GM03348 (cell line): ENCODE measurements around the gene MUC5AC.
"Not testable (repeated sequence)": the region's sequence is repeated elsewhere in the genome, so short reads cannot be mapped to it uniquely, and the experiment has no call there.

Experiments
- DNase-seq: peaks from one replicate; pipeline ENCODE4 v3.0.0; 2012; ENCODE audit warnings: low spot score

The MUC5AC gene, protein sequence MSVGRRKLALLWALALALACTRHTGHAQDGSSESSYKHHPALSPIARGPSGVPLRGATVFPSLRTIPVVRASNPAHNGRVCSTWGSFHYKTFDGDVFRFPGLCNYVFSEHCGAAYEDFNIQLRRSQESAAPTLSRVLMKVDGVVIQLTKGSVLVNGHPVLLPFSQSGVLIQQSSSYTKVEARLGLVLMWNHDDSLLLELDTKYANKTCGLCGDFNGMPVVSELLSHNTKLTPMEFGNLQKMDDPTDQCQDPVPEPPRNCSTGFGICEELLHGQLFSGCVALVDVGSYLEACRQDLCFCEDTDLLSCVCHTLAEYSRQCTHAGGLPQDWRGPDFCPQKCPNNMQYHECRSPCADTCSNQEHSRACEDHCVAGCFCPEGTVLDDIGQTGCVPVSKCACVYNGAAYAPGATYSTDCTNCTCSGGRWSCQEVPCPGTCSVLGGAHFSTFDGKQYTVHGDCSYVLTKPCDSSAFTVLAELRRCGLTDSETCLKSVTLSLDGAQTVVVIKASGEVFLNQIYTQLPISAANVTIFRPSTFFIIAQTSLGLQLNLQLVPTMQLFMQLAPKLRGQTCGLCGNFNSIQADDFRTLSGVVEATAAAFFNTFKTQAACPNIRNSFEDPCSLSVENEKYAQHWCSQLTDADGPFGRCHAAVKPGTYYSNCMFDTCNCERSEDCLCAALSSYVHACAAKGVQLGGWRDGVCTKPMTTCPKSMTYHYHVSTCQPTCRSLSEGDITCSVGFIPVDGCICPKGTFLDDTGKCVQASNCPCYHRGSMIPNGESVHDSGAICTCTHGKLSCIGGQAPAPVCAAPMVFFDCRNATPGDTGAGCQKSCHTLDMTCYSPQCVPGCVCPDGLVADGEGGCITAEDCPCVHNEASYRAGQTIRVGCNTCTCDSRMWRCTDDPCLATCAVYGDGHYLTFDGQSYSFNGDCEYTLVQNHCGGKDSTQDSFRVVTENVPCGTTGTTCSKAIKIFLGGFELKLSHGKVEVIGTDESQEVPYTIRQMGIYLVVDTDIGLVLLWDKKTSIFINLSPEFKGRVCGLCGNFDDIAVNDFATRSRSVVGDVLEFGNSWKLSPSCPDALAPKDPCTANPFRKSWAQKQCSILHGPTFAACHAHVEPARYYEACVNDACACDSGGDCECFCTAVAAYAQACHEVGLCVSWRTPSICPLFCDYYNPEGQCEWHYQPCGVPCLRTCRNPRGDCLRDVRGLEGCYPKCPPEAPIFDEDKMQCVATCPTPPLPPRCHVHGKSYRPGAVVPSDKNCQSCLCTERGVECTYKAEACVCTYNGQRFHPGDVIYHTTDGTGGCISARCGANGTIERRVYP (N-terminal part only)

DNA sequence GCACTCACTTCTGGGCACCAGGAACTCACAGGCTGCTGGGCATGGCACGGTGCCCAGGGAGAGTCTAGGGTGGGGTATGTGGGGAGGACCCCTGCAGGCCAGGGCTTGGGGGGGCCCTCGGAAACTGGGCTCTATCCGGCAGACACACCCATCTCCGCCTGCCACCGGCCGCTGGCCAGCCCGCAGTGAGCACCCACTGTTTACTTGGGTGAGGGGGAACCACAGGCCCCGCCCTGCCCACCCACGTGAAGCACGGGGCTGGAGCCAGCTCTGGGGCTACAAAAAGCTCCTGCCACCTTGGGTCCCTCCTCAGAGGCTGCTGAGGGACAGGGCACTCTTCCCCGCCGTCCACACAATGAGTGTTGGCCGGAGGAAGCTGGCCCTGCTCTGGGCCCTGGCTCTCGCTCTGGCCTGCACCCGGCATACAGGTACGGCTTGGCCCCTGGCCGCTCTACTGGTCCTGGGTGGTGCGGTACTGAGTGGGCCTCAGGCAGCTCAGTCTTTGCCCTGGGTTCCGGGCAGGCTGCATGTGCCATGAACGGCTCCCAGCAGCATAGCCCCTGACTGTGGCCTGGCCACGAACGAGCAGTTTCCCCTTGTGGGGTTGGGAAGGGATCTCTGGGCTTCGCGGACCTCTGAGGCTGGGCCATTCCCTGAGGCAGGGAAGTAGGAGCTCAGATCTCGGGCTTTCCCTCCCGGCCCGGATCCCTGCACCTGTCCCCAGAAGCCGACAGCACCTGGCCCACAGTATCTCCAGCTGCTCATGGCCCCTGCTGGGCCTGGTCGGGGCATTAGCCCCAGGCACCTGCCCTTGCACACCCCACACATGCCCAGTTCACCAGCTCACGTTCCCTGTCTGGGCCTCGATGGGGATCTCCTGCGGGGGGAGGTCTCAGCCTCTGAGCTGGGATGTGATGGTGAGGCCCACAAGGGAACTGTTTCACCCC is at the start of gene MUC5AC:
MUC5AC (plus strand) TSS at position 309 of the 947 bp plus-strand sequence; CDS start at position 356, 47 bp downstream.
- DNase-seq = no peak

DNA sequence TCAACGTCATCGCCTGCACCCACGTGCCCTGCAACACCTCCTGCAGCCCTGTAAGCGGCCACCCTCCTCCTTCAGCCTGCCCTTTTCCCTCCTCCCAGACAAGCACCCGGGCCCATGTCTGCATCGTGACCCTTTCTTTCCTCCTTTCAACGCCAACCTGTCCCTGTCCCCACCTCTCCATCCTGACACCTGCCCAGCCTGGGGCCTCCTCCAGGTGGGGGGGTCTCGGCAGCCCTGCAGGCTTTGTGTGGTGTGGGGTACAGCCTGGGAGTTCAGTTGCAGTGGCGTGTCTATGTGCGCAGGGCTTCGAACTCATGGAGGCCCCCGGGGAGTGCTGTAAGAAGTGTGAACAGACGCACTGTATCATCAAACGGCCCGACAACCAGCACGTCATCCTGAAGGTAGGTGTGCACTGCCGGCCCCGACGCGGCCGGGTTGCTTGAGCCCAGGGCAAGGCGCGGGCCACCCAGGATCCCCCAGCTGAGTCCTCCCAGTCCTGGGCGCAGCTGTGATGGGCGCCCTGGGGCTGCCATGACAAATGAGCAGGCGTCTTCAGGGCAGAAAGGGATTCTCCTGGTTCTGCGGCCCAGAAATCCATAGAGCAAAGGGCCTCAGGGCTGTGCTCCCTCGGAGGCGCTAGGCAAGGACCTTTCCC is 49.4 kb upstream of the MUC5AC start:
- no peak for DNase-seq

DNA sequence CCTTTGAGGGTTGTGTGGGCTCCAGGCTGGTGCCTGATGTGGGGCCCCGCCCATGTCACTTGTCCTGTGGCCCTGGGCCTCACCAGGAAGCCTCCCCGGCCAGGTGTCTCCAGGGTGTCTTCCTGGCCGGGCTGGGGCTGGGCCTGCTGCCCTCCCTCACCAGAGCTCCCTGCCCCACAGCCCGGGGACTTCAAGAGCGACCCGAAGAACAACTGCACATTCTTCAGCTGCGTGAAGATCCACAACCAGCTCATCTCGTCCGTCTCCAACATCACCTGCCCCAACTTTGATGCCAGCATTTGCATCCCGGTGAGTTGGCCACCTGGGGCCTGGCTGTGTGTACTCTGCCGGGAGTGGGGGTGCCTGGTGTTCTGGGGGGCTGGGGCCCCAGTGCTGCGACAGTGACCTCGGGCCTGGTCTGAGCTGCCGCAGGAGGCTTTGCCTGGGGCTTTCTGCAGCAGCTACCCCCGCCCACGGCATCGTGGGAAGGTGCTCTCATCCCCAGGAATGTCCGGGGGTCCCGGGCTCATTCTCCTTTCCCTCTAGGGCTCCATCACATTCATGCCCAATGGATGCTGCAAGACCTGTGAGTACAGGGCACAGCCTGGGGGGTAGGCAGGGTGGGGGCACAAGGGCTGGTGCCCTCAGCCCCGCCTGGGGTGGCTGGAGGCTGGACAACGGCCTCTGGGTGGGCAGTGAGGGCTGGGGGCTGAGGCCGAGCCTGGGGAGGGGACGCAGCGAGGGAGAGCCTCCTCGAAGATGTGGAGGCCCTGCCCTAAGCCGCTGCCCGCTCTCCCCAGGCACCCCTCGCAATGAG is 48.4 kb upstream of the MUC5AC start:
- DNase-seq = no peak

- no peak for DNase-seq
Measured at GRCh38 chr11:1109918-1110705, 47.6 kb upstream of the MUC5AC start.

DNA sequence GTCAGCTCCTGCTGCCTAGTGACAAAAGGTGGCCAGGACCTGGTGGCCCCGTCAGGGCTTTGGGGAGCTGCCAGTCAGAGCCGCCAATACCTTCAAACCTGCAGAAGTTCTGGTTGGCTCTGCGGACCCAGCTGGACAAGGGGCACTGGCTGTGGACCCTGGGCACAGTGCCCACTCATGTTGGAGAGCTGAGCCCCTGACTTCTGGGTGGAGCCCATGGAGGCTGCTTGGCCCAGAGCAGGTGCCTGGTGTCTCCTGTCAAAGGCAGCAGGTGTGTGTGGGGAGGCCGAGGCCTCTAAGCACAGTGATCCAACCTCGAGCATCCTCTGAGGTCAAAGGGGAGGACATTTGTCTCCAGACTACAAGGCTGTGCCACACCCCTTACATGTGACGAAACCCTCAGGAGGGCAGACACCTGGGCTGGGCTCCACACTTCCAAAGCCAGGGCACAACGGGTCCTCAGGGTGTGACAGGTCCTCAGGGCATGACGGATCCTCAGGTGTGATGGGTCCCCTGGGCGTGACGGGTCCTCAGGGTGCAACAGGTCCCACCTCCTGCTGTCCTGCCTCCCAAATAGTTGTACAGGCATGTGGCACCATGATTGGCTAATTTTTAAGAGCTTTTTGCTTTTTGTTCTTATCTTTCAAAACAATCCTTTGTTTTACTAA is 46.1 kb upstream of the MUC5AC start:
- DNase-seq = no peak

DNA sequence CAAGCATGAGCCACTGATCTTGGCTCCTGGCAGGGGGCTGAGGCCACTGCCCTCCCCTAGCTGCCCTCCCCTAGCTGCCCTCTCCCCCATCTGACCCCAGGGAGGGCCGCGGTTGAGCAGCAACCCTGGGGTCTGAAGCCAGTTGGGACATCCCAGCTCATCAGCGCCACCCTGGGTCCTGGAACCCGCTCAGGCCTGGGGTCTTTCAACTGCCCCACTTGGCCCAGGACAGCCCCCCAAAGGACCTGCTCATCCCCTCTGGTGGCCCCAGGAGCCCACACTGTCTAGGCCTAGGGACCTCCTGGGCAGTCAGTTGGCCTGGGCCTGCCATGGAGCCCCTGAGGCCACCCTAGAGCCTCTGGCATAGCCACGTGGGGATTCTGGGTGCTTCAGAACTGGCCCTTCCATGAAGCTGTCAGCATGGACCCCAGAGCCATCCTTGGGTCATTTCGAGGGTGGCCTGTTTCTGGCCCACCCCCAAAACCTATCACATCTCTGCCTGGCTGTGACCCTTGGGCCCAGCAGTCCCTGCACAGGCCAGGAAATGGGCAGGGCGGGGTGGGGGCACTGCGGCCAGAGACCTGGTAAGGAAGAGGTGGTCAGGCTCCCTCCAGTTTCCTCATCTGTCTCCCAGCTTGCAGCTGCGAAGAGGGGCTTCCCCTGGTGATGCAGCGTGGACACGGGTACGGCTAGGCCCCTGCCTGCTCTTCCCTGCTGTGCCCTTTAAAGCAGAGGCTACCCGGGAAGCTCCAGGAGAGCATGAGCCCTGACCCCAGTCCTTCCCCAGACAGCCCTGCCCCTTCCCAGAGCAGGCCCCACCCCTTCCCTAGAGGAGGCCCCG is 45.2 kb upstream of the MUC5AC start:
- no peak for DNase-seq

- DNase-seq = no peak
Measured at GRCh38 chr11:1113405-1114201, 44.1 kb upstream of the MUC5AC start.

DNA sequence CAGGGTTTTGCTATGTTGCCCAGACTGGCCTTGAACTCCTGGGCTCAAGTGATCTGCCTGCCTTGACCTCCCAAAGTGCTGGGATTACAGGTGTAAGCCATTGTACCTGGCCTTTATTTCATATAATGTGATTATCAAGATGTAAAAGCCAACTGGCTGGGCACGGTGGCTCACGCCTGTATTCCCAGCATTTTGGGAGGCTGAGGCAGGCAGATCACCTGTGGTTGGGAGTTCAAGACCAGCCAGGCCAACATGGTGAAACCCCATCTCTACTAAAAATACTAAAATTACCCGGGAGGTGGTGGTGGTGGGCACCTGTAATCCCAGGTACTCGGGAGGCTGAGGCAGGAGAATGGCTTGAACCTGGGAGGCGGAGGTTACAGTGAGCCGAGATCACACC is 42.5 kb upstream of the MUC5AC start:
- not testable (repeated sequence) for DNase-seq

- no peak for DNase-seq
Measured at GRCh38 chr11:1116104-1116503, 41.6 kb upstream of the MUC5AC start.

DNA sequence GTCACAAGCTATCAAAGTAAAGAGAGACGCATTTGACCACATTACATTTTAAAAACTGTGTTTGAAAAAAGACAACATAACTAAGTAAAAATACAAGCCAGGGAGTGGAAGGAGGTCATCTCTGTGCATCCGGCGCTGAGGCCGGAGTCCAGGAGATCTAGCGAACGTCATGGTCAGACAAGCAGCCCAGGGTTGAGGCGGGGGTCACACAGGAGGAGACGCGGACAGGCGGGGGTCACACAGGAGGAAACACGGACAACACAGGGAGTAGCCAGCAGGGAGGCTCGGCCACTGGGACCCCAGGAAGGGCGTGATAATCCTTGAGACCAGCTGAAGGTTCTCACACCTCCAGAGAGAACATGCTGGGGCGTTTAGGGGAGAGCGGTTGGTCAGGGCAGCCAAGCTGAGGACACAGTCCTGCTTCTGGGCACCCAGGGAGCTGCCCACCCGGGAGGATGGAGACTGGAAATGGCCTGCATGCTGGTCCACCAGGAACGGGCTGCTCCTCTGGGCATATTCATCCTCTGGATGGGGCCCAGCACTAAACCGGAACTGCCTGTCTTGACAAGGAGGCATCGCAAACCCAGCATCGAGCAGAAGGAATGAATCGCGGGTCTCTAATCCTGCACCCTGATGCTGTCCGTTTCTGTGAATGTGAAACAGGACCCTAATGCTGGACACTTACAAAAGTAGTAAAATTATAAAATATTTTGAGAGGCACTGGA is 40.9 kb upstream of the MUC5AC start:
- no peak for DNase-seq

DNA sequence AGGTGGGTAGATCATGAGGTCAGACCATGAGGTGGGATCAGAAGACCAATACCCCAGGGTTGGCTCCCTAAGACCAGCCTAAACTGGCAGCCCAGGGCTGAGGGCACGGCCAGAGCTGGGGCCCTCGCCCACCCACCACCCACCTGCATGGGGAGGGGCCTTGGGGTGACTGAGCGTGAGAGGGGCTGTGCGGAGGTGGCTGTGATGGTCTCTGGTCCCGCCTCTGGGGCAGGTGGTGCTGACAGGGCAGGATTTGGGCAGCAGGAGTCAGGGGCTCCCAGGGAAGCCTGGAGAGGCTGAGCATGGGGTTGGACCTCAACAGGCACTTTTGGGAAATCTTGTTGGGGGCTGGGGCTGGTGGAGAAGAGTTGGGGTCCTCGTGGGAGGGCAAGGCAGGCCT is 39.8 kb upstream of the MUC5AC start:
- no peak for DNase-seq

DNA sequence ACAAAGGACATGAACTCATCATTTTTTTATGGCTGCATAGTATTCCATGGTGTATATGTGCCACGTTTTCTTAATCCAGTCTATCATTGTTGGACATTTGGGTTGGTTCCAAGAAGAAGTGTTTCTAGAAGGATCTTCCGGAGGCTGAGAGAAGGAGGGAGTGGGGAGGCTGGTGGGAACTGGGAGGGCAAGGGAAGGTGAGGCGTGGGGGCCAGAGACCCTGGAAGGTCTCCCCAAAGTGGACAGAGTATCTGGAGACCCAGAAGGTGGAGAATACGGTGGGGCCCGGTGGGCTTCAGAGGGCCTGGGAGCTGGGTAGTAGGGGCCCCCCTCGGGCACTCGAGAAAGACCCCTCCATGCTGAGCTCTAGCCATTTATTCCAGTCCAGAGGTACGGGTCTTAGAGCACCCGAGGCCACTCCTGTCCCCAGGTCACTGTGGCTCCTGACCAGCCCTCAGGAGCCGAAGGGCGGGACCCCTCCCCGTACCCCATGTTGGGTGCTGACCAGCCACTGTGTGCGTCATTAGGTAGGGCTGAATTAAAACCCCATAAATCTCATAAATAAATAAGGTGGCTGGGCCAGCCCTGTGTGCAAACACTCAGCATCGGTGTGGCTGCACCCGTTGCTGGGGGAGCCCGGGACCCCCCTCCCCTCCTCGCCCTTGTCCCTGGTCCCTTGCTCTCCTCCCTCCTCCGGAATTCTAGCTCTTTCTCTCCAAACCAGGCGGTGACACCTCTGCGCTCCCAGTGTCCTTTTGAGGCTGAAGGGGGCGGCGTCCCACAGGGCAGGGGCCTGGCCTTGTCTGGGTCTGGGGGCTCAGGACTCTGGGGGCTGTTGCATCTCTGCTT is 38.8 kb upstream of the MUC5AC start:
- DNase-seq = no peak

- no peak for DNase-seq
Measured at GRCh38 chr11:1119604-1120146, 38.1 kb upstream of the MUC5AC start.

DNA sequence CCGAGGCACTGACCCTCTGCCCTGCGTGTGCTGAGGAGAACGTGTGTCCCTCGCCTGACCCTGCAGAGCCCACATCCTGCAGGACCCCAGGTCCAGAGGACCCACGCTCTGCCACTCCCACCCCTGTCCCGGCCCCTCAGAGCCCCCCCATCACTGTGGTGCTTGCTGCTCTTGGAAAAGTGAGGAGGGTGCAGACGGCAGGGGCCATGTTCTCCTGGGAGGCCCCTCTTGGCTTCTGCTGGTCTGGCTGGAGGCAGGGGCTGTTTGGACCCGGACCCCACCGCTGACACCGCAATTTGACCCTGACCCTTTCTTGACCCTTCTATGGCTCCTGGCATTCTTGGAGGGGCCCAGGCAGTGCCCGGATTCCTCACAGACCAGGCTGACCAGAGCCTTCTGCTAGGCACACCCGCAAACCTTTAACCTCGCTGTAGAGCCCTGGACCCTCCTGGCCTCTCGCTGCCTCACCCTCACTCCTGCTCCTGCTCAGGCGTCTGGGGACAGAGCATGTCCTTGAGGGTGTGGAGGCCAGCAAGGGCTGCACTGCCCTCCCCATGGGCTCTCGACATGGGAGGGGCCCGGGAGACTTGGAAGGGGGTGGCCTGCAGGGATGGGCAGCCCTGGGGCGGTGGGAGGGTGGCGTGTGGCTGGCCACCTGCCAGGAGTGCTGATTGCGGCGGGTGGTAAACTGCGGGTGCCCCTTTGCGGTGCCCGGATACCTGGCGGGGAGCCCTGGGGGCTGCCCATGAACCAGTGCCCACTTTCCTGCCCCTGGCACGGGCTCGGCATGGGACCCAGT is 37.0 kb upstream of the MUC5AC start:
- no peak for DNase-seq
